Activated CD8-positive, alpha-beta memory T cell treated with anti-CD3 and anti-CD28 coated beads, Interleukin-2, amount 50 U/mL, for 1 hour (primary cell): ENCODE results near the gene SHLD1.

Experiments
- DNase-seq: peaks from one replicate; pipeline ENCODE4 v3.0.0-alpha.2; 2020; ENCODE audit errors: extremely low read depth

Gene SHLD1

DNA sequence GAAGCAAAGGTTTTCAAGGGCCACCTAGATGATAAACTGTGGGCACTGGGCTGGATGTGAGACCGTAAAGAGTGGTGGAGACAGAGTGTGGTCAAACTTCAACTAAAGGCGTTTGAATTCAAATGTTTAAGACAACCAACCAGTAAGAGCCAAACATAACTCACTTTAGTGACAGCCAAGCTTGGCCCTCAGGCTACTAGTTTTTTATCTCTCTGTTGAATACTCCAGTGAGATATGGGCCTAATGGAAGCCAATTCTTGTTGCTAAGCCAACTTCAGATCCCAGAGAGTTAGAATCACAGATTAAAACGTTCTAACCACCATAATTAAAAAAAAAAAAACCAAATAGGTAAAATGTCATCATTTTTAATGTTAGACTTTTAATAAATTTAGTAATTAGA is 142.9 kb downstream of the SHLD1 start:
- DNase-seq = no peak

DNA sequence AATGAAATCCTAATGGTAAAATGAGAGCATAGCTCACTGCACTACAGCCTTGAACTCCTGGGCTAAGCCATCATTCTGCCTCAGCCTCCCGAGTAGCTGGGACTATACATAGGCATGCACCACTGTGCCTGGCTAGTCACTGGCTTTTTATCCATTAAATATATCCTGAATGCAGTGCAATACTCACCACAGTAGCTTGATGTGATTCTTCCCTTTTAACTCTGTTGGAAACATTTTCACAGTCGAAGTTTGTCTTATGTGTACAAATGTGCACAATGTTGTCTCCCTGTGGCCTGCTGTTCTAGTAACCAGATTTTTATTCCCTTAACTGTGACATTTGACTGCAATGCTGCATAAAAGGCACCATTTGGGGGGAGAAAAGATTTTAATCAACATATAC is 143.4 kb downstream of the SHLD1 start:
- DNase-seq = no peak

DNA sequence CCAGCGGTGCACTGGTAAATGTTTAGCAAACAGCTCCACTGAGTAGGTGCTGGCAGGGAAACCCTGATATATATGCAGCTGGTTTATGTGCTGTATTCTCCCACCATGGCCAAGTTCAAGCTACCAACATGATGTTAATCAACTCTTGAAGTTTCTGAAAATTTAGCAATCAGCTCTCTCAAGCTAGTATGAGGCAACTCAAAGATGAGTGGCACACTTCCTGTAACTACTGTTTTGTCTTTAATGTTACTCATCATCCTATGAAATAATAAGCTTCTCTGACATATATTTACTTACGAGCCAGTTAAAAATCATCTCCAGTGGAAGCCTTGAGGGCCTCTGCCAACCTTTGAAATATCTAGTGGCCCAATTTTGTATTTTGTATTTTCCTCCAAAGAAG is 145.4 kb downstream of the SHLD1 start:
- DNase-seq = no peak

DNA sequence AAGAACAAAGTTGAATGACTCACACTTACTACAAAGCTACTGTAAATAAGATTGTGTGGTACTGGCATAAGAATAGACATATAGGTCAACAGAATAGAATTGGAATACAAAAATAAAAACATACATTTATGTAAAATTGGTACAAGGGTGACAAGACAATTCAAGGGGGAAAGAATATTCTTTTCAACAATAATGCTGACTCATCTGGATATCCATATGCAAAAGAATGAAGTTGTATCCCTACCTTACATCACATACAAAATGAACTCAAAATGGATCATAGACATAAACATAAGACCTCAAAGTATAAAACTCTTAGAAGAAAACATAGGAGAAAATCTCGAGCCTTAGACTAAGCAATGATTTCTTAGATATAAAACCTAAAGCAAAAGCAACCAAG is 149.2 kb downstream of the SHLD1 start:
- DNase-seq = no peak

DNA sequence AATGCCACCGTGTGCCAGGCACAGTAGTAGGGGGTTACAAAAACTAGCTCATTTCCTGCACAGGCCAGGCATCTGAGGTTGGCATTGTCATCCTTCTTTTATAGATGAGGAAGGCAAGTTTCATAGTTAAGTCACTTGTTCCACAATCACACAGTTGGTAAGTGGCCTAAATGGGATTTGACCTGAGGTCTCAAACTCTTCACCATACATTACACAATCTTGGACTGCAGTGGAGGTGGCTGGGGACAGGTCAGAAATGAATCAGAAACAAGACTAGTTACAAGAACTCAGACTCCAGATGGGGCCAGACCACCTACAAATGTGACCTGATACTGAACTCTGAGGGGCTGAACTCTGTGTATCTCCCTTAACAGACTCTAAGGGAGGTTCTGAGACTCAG is 150.7 kb downstream of the SHLD1 start:
- DNase-seq = no peak

DNA sequence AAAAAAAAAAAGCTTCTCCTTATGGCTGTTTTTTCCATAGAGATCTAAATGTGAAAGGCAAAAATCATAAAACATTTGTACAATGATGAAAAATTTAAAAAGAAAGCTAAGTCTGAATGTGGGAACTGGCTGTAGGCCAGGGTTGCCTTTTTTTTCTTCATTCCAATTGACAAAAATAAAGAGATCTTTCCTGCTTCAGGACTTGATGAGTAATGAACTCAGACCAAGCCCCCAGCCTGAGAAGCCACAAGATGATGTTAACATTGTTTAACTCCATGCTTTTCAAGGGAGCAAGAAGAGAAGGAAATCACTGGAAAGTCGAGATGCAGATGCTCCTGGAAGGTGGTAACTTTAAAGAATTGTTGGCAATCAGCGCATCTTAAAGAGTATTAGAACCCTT is 158.8 kb downstream of the SHLD1 start:
- DNase-seq = no peak

DNA sequence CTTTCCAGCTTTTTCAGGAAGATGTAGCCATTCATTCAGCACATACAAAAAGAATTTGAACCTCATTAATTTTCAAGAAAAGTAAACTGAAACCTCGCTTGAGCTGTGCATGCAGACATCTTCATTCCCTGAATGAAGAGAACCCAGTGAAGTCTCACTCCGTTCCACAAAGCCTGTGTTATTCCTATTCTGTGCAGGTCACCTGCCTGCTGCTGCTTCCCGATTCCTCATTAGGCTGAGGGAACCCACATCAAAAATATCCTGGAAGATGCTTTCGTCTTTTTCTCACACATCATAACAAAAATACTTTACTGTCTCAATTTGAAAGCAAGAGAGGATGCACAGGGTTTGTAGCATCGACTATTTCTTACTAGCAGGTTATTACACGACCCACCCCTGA is 160.0 kb downstream of the SHLD1 start:
- no peak for DNase-seq

DNA sequence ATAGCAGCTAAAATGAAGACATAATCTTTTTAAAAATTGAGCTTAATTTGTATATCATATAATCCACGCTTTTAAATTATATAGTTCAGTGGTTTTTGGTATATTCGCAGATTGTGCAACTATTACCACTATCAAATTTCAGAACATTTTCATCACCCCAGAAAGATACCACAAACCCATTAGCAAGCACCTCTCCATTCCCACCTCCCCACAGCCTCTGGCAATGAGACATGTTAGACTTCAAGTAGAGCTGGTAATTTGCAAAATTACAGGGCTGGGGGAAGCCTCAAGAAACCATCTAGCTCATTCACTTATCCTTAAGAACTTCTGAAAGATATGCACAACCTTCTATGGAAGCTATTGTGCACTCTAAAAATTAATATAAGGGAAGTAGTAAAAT is 163.0 kb downstream of the SHLD1 start:
- no peak for DNase-seq
